Ramos (cell line): ENCODE data around the gene KISS1R.
"Not testable (repeated sequence)": the region's sequence is repeated elsewhere in the genome, so short reads cannot be mapped to it uniquely, and the experiment has no call there.

ENCODE experiments used
- in situ Hi-C: fragments of 300-500 bp; cut with MboI; formaldehyde crosslinking; loops from one replicate; pipeline ENCODE4 v1.14.3; 2022; ENCODE audit warnings: low sequenced_read_pairs; ENCODE audit not compliant: unreplicated experiment

Gene KISS1R

DNA sequence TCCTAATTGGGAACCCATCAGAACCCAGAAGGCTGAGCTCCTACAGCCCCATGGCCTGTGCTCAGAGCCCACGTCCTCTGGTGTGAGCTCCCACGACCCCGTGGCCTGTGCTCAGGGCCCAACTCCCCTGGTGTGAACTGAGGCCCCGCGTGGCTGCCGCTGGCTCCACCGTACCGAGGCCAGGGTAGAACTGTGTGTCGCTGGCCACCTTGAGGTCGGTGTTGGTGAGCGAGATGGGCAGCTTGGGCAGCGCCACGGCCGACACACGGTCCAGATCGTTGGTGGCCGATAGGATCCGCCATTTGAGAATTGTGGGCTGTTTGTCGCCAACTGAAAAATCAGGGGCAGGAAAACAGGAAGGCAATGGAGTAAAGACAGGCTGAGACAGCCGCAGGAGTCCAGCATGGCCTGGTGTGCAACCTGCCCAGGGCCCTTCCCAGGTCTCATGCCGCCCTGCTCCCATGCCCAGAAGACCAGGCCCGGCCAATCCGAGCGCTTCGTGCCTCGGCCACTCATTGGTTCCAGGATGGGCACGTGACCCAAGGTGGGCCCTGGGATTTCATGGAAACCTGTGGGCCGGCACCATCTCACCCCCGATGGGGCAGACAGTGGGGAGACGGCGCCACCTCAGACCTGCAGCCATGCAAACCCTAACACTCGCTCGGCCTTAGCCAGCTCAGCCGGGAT, 35.6 kb upstream of the KISS1R start:
- in situ Hi-C loops: no loop called here

DNA sequence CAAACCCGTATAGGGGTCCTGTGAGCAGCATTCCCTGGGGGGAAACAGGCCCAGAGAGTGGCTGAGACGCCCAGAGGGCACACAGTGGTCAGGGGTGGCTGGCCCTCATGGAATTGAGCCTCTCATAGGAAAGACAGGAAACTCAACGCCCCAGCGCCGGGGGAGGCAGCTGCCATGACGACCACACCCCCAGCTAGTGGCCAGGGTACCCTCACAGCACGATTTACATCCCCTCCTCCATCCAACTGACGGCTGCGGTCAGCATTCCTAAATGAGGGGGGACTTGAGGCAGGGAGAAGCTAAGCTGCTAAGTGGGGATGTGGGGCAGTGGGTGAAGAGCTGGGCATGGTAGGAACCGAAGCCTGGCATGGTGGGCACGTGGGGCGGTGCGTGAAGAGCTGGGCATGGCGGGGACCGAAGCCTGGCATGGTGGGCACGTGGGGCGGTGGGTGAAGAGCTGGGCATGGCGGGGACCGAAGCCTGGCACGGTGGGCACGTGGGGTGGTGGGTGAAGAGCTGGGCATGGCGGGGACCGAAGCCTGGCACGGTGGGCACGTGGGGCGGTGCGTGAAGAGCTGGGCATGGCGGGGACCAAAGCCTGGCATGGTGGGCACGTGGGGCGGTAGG, 34.1 kb upstream of the KISS1R start:
- in situ Hi-C loops: no loop called here

DNA sequence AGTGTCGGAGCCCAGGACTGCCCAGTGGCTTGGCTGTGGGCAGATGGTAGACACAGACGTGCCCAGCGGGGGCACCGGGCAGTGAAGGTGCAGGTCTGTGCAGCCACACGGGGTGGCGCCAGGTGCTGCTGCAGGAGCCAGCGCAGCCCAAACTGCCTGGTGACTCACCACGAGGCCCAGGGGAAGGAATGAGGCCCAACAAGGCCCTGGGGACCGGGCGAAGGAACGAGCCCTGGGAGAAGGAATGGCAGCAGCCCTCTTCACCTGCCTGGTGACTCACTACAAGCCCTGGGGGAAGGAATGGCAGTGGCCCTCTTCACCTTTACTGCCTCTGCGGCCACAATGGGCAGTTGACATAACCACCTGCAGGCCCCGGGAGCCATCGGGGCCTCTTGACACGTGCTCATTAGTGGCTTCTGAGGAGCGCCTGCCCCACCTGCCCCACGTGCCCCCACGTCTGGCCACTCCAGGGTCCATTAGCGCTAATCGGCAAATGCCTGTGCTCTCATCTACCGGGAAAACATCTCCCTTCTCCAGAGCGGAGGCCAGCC, 33.4 kb upstream of the KISS1R start:
- in situ Hi-C loops: no loop called here

DNA sequence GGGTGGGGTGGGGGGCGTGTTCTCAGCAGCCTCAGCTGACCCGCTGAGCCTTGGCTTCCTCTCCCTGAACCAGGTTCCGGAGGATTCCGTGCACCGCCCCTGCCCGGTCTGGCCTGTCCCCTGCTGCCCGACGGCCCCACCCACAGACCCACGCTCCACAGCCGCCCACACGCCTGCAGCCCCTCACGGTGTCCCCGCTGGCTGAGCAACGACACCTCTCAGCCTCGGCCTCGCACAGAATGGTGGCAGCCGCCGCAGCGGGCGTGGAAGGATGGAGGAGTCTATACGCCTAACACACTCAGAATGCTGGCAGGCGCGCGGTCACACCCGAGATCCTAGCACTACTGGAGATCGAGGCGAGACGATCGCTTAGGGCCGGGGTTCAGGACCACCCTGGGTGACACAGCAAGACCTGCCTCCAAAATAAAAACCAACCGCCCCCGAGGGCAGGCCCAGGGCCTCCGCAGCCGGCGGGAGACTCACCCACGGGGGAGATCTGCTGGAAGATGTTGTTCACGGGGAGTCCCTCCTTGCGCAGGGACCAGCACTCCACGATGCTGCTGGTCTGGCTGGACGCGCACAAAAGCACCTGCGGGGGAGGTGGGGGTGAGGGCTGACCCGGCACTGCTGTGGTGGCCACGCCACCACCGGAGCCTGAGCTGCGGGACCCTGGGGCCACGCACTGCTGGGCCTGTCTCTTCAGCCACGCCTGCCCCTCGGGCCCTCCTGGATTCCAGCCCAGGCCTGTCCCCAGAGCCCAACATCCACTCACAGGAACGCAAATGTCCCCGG, 32.5 kb upstream of the KISS1R start:
- in situ Hi-C loops: no loop called here

DNA sequence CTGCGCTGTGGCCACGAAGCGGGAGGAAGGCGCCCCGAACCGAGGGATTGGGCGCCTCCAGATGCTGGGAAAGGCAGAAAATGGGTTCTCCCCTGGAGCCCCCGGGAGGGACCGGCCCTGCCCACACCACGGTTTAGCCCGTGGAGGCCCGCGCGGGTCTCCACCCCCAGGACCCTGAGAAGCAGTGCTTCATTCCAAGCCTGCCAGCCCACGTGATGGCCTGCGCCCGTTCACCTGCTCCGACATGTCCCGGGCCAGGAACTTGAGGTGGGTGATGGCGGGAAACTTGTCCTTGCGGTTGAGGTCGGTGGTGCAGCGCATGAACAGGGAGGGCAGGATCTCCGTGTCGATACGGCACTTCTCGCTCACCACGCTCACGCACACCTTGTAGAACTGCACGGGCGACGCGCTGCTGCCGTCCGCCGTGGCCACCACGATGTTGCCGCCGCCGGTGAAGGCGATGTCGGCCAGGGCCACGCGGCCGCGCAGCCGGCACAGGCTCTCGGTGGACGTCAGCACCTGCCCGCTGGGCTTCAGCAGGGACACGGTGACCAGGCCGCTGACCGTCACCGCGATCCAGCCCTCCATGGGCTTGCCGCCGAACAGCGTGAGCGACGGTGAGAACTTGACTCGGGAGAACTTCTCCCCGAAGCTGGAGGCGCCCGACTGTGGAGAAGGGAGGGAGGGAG, 31.5 kb upstream of the KISS1R start:
- in situ Hi-C loops: no loop called here

DNA sequence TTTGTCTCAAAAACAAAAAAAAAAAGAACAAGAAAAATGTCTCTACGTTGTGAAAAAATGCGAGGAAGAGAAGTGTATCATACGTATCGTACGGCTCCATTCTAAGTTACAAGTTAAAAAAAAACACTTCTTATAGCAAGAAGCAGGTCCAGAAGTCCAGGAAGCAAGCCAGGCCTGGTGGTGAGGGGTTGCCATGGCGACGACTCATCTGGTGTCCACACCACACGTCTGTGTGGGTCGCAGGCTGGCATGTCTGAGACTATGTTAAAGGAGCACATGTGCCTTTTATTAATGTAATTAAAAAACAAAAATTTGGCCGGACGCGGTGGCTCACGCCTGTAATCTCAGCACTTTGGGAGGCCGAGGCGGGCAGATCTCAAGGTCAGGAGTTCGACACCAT, 30.1 kb upstream of the KISS1R start:
- in situ Hi-C loops: no loop called here

GRCh38 chr19:887599-887998, 29.5 kb upstream of the KISS1R start:
- in situ Hi-C loops: no loop called here

DNA sequence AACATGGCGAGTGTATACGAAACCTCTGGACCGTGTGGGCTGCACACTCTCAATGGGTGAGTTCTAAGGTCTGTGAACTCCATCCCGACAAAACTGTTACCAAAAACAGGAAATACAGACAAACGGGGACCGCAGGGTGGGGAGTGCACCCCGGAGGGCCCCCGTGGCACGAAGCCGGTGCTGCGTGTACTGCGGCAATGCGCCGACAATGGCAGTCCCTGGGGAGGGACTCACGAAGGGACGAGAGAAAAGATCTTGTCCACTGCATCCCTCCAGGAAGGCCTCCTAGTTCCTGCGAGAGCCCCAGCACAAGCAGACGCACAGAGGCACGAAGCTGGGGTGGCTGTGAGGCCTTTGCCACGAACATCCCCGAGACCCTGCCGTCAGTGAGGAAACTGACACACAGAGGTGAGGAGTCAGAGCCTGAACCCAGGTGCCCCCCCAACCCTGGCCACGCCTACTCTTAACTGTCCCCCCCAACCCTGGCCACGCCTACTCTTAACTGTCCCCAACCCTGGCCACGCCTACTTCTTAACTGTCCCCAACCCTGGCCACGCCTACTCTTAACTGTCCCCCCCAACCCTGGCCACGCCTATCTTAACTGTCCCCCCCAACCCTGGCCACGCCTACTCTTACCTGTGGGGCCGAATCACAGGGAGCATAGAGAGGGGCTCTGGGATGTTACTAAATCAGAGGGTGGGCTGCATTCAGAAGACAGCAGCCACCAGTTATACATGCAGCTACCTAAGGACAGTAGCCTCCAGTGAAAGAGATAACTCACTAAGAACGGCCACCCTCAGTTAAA, 28.4 kb upstream of the KISS1R start:
- in situ Hi-C loops: no loop called here

DNA sequence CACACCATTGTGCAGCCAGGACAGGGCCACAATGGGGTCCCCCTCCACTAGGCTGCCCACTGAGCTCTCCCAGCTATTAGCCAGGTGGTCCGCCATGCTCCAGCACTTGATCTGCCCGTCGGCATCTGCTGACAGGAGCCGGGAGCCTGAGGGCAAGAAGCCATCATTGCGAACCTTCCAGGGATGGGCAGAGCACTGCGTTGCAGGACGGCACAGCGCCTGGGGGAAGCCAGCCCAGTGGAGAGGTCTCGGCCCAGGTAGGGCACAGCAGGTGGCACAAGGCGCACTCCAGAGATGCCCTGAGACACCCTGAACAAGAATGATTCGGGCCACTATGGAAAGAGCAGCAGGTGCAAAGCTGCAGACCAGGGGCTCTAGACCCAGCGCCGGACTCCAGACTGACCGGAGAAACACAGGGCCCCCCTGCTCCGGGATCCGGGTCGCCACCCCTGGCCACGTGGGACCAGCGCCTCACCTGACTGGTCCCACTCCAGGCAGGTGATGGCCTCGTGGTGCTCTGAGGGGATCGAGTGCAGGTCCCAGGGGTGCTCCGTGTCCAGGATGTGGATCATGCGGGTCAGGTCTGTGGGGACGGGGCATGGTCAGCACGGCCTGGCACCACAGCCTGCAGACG, 27.4 kb upstream of the KISS1R start:
- in situ Hi-C loops: no loop called here

GRCh38 chr19:890831-891230, 26.3 kb upstream of the KISS1R start:
- in situ Hi-C loops: no loop called here

GRCh38 chr19:891421-892200, 25.5 kb upstream of the KISS1R start:
- in situ Hi-C loops: not testable (repeated sequence)

DNA sequence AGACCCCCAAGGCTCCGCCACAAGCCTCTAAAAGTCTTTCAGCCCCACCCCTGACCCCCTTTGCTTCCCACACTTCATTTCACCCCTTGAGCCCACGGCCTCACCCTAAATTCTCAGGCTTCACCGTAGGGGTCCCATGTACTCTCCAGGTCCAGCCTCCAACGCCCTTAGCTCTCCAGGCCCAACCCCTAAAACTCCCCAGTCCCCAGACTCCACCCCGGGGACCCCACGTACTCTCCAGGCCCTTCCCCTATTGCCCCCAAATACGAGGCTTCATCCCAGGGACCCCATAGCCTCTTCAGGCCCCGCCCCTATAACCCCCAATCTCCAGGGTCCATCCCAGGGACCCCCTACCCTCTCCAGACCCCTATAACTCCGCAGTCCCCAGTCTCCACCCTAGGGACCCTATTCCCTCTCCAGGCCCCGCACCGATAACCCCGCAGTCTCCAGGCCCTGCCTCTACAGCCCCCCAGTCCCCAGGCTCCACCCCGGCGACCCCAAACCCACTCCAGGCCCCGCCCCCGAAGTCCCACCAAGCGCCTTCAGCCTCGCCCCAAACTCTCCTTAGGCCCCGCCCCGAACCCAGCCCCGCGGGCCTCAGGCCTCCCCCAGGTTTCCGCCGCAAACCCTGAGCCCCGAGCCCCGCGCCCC, 24.8 kb upstream of the KISS1R start:
- in situ Hi-C loops: no loop called here

GRCh38 chr19:892894-893689, 24.0 kb upstream of the KISS1R start, which contains the start of the genes MED16 and RNU6-9:
Gene MED16, minus strand, starts transcription at chr19:893187. Its CDS starts 2,056 bp downstream, at chr19:891131.
Gene RNU6-9, plus strand, starts transcription at chr19:893484.
- in situ Hi-C loops: no loop called here

GRCh38 chr19:896434-896833, 20.7 kb upstream of the KISS1R start:
- in situ Hi-C loops: no loop called here

DNA sequence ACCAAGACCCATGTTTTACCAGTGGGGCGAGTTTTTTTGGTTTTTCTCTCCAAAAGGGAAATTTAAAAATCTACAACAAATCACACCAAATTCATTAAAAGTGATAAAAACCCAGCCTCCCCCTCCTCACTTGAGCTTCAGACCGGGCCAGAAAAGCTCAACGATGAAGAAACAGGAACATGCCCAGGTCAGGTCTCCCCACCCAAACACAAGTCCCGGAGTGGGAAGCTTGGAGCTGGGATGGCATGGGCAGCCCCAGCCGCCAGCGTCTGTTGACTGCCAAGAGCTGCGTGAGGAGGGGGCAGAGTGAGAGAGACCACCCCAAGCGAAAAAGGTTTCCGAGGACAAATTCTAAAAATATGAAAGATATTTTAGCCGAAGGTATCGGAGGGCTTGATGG, 20.1 kb upstream of the KISS1R start:
- in situ Hi-C loops: no loop called here

DNA sequence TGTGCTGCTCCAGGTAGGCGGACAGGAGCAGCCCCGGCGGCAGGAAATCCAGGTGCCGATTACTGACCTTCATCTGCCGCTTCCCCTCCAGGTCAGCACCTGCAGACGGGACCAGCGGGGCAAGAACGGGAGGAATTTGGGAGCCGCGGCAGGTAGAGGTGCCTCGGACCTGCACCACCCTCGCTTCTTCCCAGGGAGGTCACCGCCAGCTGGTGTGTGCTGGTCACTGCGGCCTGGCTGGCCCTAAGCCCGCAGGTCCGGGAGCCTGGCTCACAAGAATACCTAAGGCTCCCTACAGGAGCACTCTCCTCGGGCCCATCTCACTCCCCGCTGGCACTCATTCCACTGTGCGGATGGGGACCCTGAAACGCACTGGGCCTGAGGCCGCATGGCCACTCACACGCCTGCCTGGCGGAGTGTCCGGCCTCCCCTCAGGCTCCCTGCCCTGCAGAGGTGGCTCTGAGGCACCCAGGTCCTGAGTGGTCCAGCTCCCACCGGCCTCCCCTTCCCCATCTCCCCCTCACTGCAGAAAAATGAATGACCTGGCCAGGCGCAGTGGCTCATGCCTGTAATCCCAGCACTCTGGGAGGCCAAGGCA, 19.6 kb upstream of the KISS1R start:
- in situ Hi-C loops: no loop called here

DNA sequence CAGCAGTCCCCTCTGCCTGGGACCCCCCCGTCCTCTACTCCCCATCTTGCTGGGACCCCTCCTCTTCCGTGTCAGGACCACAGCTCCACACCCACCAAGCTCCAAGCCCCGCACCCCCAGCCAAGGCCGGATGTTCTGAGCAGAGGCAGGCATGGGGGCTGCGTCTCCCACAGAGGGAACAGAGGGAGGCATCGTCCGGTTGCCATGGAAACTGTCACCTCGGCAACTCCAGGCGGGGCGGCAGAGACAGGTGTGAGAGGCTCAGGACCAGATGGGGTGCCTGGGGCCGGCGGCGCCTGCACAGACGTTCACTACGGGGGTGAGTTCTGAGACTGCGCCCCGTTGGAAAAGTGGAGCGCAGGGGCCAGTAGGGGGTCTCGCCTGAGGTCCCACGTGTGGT, 18.5 kb upstream of the KISS1R start:
- in situ Hi-C loops: no loop called here
